ENCODE measurements around the gene APOA5. TPM values are rescaled to one million over a fixed set of nuclear protein-coding genes. Genes with fewer than 3 reads are reported as not detected.

The APOA5 gene
- total and polyA plus RNA-seq, 2 of the 13 experiments (the other 11 are each of a cell fraction or from before 2014, with no cell fraction given), result 44.0 to 49.1 TPM

GRCh38 chr11:116787436-116787785 is 4.3 kb downstream of the APOA5 start (continued):
- no peak for TF ChIP-seq ZNF710 (CRISPR knock-in tag; IDR thresholded peaks at IDR 0.05; ENCODE audit: borderline replicate concordance)
- no peak for TF ChIP-seq ZNF614 (CRISPR knock-in tag; IDR thresholded peaks at IDR 0.05; ENCODE audit: borderline replicate concordance)
- peak; percentile 15; the same call in 1 of the 2 replicates for TF ChIP-seq KDM3A (CRISPR knock-in tag; IDR thresholded peaks at IDR 0.05; ENCODE audit: low read depth)
- 0 out of 2 replicates have a peak, but pooled peaks have one; percentile 34 for TF ChIP-seq ZNF253 (CRISPR knock-in tag; IDR thresholded peaks at IDR 0.05; ENCODE audit: borderline replicate concordance)
- TF ChIP-seq ZNF136 (CRISPR knock-in tag; IDR thresholded peaks at IDR 0.05; ENCODE audit: low read depth), result no peak
- TF ChIP-seq CSRNP1 (CRISPR knock-in tag; IDR thresholded peaks at IDR 0.05), result no peak
- TF ChIP-seq ZNF781 (CRISPR knock-in tag; IDR thresholded peaks at IDR 0.05; ENCODE audit: borderline replicate concordance, not compliant biosample characterization), result no peak
- no peak for TF ChIP-seq RARG (CRISPR knock-in tag; IDR thresholded peaks at IDR 0.05; ENCODE audit: low read depth)
- no peak for TF ChIP-seq NFE2L1 (CRISPR knock-in tag; IDR thresholded peaks at IDR 0.05; ENCODE audit: borderline replicate concordance)
- TF ChIP-seq ZNF564 (CRISPR knock-in tag; IDR thresholded peaks at IDR 0.05), result no peak
- TF ChIP-seq ZNF788 (CRISPR knock-in tag; IDR thresholded peaks at IDR 0.05; ENCODE audit: borderline replicate concordance), result no peak
- TF ChIP-seq E2F5 (CRISPR knock-in tag; conservative IDR thresholded peaks at IDR 0.05), result no peak
- no peak for TF ChIP-seq SKI (IDR thresholded peaks at IDR 0.05; ENCODE audit: partially characterized antibody)
- no peak for TF ChIP-seq ZNF768 (CRISPR knock-in tag; IDR thresholded peaks at IDR 0.05)
- TF ChIP-seq ZNF691 (CRISPR knock-in tag; IDR thresholded peaks at IDR 0.05; ENCODE audit: borderline replicate concordance, low read depth), result no peak
- TF ChIP-seq RBAK (CRISPR knock-in tag; IDR thresholded peaks at IDR 0.05), result no peak
- no peak for TF ChIP-seq ZNF543 (CRISPR knock-in tag; IDR thresholded peaks at IDR 0.05)
- no peak for TF ChIP-seq CBX1 (IDR thresholded peaks at IDR 0.05; ENCODE audit: low read depth)

Measured in HepG2 (cell line).